ENCODE data around the gene SLC45A1. TPM values are rescaled to one million over a fixed set of nuclear protein-coding genes. Genes with fewer than 3 reads are reported as not detected.
A peak's percentile ranks its signal among the peaks of the same experiment; 100 is the strongest.

The SLC45A1 gene
- total and polyA plus RNA-seq, 2 of the 4 experiments (the other 2 are of a cell fraction): 0.72 to 3.9 TPM

DNA sequence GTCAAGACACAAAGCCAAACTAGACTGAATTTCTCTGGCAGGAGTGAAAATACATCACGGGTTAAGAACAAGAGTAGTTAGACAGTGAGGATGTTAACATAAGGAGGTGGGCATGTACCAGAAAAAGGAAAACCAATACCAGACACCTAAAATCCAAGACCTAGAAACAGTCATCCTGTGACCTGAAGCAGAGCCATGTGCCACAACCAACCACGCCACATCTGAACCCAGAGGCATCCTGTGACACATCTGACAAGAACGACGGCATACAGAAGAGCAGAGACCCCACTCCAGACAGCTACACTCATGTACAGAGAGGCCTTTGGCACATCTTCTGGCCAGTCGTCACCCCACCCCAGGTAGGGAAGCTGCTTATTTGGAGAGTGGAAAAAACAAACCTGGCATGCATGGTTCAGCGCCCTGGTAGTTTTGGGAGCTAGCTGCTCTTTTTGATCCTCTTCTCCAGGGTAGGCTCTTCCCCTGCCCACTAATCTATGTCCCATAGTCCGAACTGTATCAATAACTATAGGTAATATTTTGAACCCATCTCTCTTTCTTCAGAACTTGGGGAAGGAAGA lies 72.1 kb downstream of the SLC45A1 start:
- no peak overlapping the region for H4K91ac ChIP-seq (ENCODE audit: insufficient read depth, low read depth, low read length)
- no peak for ATAC-seq (ENCODE audit: low read depth)
- no peak for TF ChIP-seq RFX5 (IDR thresholded peaks at IDR 0.05; ENCODE audit: low read depth, low read length)
- no peak overlapping the region for H3K18ac ChIP-seq (ENCODE audit: low read depth, low read length)
- no peak overlapping the region for H2BK120ac ChIP-seq (ENCODE audit: low read depth, low read length)
- no peak overlapping the region for H3K56ac ChIP-seq (ENCODE audit: extremely low read depth, insufficient read depth, low read length)
- ChIA-PET CTCF (no interaction called here), POLR2A (ENCODE audit: unreplicated experiment) (no interaction called here)
- no peak overlapping the region for H3K4me2 ChIP-seq (ENCODE audit: low read depth, low read length)
- H3K4me3 ChIP-seq (ENCODE audit: insufficient read depth, low read depth, low read length): no peak overlapping the region
- no peak overlapping the region for H3K9ac ChIP-seq (ENCODE audit: low read depth, low read length)
- no peak overlapping the region for H3K23ac ChIP-seq (ENCODE audit: low read depth, low read length)
- dilution Hi-C loops (cut with HindIII; ENCODE audit: low sequenced_read_pairs, unreplicated experiment): no loop called here
- no peak for DNase-seq
- H2BK5ac ChIP-seq (ENCODE audit: low read depth, low read length, poor library complexity, severe bottlenecking): no peak overlapping the region
- H2BK20ac ChIP-seq (ENCODE audit: low read depth, low read length): no peak overlapping the region
- no TSS peak for BruUV-seq (replicated peaks)
- peaks cover 37% of the 10 kb centered on the region for H3K36me3 ChIP-seq (ENCODE audit: control insufficient read depth, insufficient read depth, low read length)
- H3K27ac ChIP-seq (ENCODE audit: insufficient read depth, low read length): no peak overlapping the region
- no peak overlapping the region for H4K5ac ChIP-seq (ENCODE audit: low read depth, low read length)
- no peak overlapping the region for H2AK5ac ChIP-seq (ENCODE audit: low read depth, low read length)
- peaks cover 13% of the 10 kb centered on the region for H3K4me1 ChIP-seq (ENCODE audit: control insufficient read depth, insufficient read depth, low read length)
- H2AFZ ChIP-seq (replicated peaks; ENCODE audit: low read length, poor library complexity): no peak overlapping the region
- no peaks in the 10 kb centered on the region for H3K9me3 ChIP-seq (ENCODE audit: control insufficient read depth, insufficient read depth, low read length)
- H4K8ac ChIP-seq (ENCODE audit: low read depth in 2 of 2, low read length in 2 of 2): no peak overlapping the region
- peaks cover 44 to 79% of the 10 kb centered on the region in 2 experiments for H3K79me1 ChIP-seq (ENCODE audit: low read depth in 1 of 2, low read length in 2 of 2)
- no peak overlapping the region for H2AK9ac ChIP-seq (replicated peaks; ENCODE audit: low read depth, low read length, poor library complexity)
- in situ Hi-C loops (cut with MboI; ENCODE audit: low sequenced_read_pairs): no loop called here
- H3K27me3 ChIP-seq (ENCODE audit: control insufficient read depth, insufficient read depth, low read length): no peaks in the 10 kb centered on the region
- H3K4ac ChIP-seq (ENCODE audit: low read depth, low read length): peak overlapping the region; percentile 29; the same call in 1 of the 2 replicates
- intact Hi-C loops (cut with micrococcal nuclease): no loop called here
- H4K20me1 ChIP-seq (ENCODE audit: insufficient read depth, low read length): peaks cover 47% of the 10 kb centered on the region
- H3K14ac ChIP-seq (replicated peaks; ENCODE audit: low read depth, low read length): no peak overlapping the region
- no peak overlapping the region; the same call in 2 of the 3 replicates for H2BK15ac ChIP-seq (ENCODE audit: low read depth, low read length)
- 100% methylated on average over 1 of the region's 7 CpGs; no CpG with 5 or more reads in 1 of the 2 experiments for WGBS, 2 experiments (ENCODE audit: extremely low coverage in 2 of 2, insufficient read length in 1 of 2)
- peaks cover 41% of the 10 kb centered on the region for H3K9me1 ChIP-seq (ENCODE audit: insufficient read depth, low read length)

Data from IMR-90 (cell line).